GM12878 (cell line): ENCODE data around the gene MYO16. TPM values are rescaled to one million over a fixed set of nuclear protein-coding genes. Genes with fewer than 3 reads are reported as not detected.

ENCODE experiments used
- ATAC-seq: fragments of 200-7000 bp; cut with Tn5 transposase; 3 replicates; pipeline ENCODE4 v1.9.1; 2020; ENCODE audit warnings: mild to moderate bottlenecking, moderate library complexity
- BruUV-seq: library from RNA; stranded (reverse); fragments of 400-500 nt; replicated peaks from 2 replicates; lab custom pipeline; 2021; lab: Mats Ljungman, UMichigan
- CTCF ChIA-PET: fragments of 300-600 bp; sonication (Branson Sonifier 250); formaldehyde crosslinking; extraction: SDS; loops from one replicate; lab custom pipeline; 2021; ENCODE audit warnings: inconsistent platforms; lab: Yijun Ruan, JAX
- POLR2A ChIA-PET: fragments of 350-600 bp; formaldehyde crosslinking; extraction: SDS; loops from one replicate; lab custom pipeline; 2021; ENCODE audit warnings: inconsistent platforms; lab: Charles Lee
- RAD21 ChIA-PET: fragments of 300-600 bp; sonication (Branson Sonifier 250); formaldehyde crosslinking; loops from one replicate; lab custom pipeline; 2023; ENCODE audit warnings: antibody characterized with exemption; ENCODE audit not compliant: unreplicated experiment; lab: Charles Lee
- SMC1A ChIA-PET: fragments of 300-600 bp; sonication (Branson Sonifier 250); formaldehyde crosslinking; loops from one replicate; lab custom pipeline; 2023; ENCODE audit not compliant: unreplicated experiment, uncharacterized antibody; lab: Charles Lee
- DNase-seq: peaks from one replicate; pipeline ENCODE4 v3.0.0-alpha.2; 2011; ENCODE audit warnings: low read depth, low spot score
- FAIRE-seq: peaks from 3 replicates; lab custom pipeline; 2011; peaks lifted over from hg19 to GRCh38; lab: Jason Lieb, UNC
- H2AFZ ChIP-seq: 2 replicates; pipeline ENCODE4 v1.6.0; 2011; ENCODE audit warnings: low read depth, low read length, control low read depth; ENCODE audit not compliant: control insufficient read depth
- H3K27ac ChIP-seq: 2 replicates; pipeline ENCODE4 v1.5.1; 2011; ENCODE audit warnings: control low read depth; ENCODE audit not compliant: control insufficient read depth, insufficient read depth
- H3K27me3 ChIP-seq, 2 experiments: replicated peaks in 1 of 2; 2 replicates each; pipeline versions ENCODE4 v1.6.0 to v1.6.1; 2011; ENCODE audit warnings: low read length in 1 of 2; ENCODE audit not compliant: control insufficient read depth in 2 of 2, insufficient read depth in 2 of 2
- H3K36me3 ChIP-seq, 2 experiments: 2 replicates each; pipeline ENCODE4 v1.5.1; 2011; ENCODE audit warnings: low read length in 1 of 2; ENCODE audit not compliant: control insufficient read depth in 2 of 2, insufficient read depth in 2 of 2
- H3K4me1 ChIP-seq: 2 replicates; pipeline ENCODE4 v1.6.1; 2011; ENCODE audit warnings: mild to moderate bottlenecking, low read length, moderate library complexity, mixed read lengths; ENCODE audit not compliant: control insufficient read depth, insufficient read depth
- H3K4me2 ChIP-seq: 2 replicates; pipeline ENCODE4 v1.6.0; 2011; ENCODE audit warnings: control low read depth; ENCODE audit not compliant: control insufficient read depth, insufficient read depth
- H3K4me3 ChIP-seq: fragments of 200-600 bp; sonication (generic); 2 replicates; pipeline ENCODE4 v1.5.1; 2016
- H3K79me2 ChIP-seq: 2 replicates; pipeline ENCODE4 v1.6.0; 2011; ENCODE audit warnings: low read length; ENCODE audit not compliant: control insufficient read depth, insufficient read depth
- H3K9ac ChIP-seq: 2 replicates; pipeline ENCODE4 v1.8.0; 2011; ENCODE audit warnings: low read length, control low read depth, mixed read lengths; ENCODE audit not compliant: control insufficient read depth, insufficient read depth
- H3K9me3 ChIP-seq: replicated peaks from 3 replicates; pipeline ENCODE4 v1.5.1; 2011; ENCODE audit warnings: mild to moderate bottlenecking, low read length; ENCODE audit not compliant: control insufficient read depth, insufficient read depth
- H4K20me1 ChIP-seq: 2 replicates; pipeline ENCODE4 v1.6.0; 2011; ENCODE audit not compliant: control insufficient read depth, insufficient read depth
- REST ChIP-seq: IDR thresholded peaks from 2 replicates; pipeline ENCODE4 v1.6.1; 2012; ENCODE audit warnings: mild to moderate bottlenecking, low read depth, low read length
- SREBF2 ChIP-seq: IDR thresholded peaks from 2 replicates; pipeline ENCODE4 v1.6.1; 2012; ENCODE audit warnings: mild to moderate bottlenecking, low read length
- WGBS: methylation state at CpG from one replicate; pipeline ENCODE4 v1.1.6; 2016; ENCODE audit warnings: low lambda C conversion rate; ENCODE audit not compliant: insufficient replicate concordance, insufficient coverage; ENCODE audit errors: missing lambda C conversion rate; 5-methylcytosine and 5-hydroxymethylcytosine counted together
- in situ Hi-C: fragments of 300-500 bp; cut with MboI; formaldehyde crosslinking; loops from 9 replicates; pipeline ENCODE4 v1.14.3; 2018; ENCODE audit warnings: mixed read lengths
- intact Hi-C: fragments of 100-400 bp; cut with micrococcal nuclease; formaldehyde crosslinking; loops from one replicate; pipeline ENCODE4 v1.14.2; 2022; ENCODE audit not compliant: unreplicated experiment
- polyA plus RNA-seq, 11 experiments: library from polyadenylated mRNA; depleted of rRNA in 4 of 11; unstranded in 6 of 11; stranded (reverse) in 5 of 11; fragments of >200 nt; fragmentation: Nextera tagmentation in 4 of 11; fragmentation: Illumina TruSeq in 1 of 11; extraction: Ambion mirVana in 4 of 11; extraction: Trizol in 1 of 11; gene quantifications; 1 replicate in 1 of 11; 2 replicates in 10 of 11; pipeline versions ENCODE4 v1.2.1 to v1.2.3, GENCODE V29; 2011 to 2016; ENCODE audit warnings: inconsistent platforms in 2 of 11, missing spikeins in 2 of 11, low read depth in 1 of 11
- total RNA-seq, 4 experiments: library from RNA; depleted of rRNA in 3 of 4; stranded (reverse); fragments of >200 nt in 3 of 4; fragmentation: Illumina TruSeq in 1 of 4; extraction: Trizol in 1 of 4; gene quantifications; 2 replicates each; pipeline versions ENCODE4 v1.2.1 to v1.2.3, GENCODE V29; 2013 to 2021
- TF ChIP-seq, protein P1 (sequence below): fragments of 450-650 bp; IDR thresholded peaks from 2 replicates; pipeline ENCODE4 v1.6.1; 2016; ENCODE audit warnings: mild to moderate bottlenecking, moderate library complexity, borderline replicate concordance

MYO16 gene
- total and polyA plus RNA-seq, 10 of the 15 experiments (the other 5 are each of a cell fraction or from before 2014, with no cell fraction given) = under 0.01 to 1.7 (median 0.05) TPM; not detected in 4

GRCh38 chr13:109072505-109072904, 443.1 kb downstream of the MYO16 start:
- WGBS = 24% methylated on average over 3 of the region's 3 CpGs
- no peaks in the 10 kb centered on the region for H3K4me1 ChIP-seq
- RAD21 ChIA-PET = no interaction called here
- POLR2A ChIA-PET = interaction anchor here (0.7 kb wide), 1 partner anchor 10 kb away, joined by 3 read pairs; no protein-coding TSS in a partner anchor
- no peaks in the 10 kb centered on the region for H3K27me3 ChIP-seq
- in situ Hi-C loops (no loop called here), intact Hi-C loops (no loop called here)
- ATAC-seq (no peak), DNase-seq (no peak), FAIRE-seq (no peak)
- no peak overlapping the region for H3K4me3 ChIP-seq
- no peak overlapping the region for H2AFZ ChIP-seq
- no peak overlapping the region for H3K4me2 ChIP-seq
- TF ChIP-seq SREBF2 = no peak
- TF ChIP-seq, protein P1, sequence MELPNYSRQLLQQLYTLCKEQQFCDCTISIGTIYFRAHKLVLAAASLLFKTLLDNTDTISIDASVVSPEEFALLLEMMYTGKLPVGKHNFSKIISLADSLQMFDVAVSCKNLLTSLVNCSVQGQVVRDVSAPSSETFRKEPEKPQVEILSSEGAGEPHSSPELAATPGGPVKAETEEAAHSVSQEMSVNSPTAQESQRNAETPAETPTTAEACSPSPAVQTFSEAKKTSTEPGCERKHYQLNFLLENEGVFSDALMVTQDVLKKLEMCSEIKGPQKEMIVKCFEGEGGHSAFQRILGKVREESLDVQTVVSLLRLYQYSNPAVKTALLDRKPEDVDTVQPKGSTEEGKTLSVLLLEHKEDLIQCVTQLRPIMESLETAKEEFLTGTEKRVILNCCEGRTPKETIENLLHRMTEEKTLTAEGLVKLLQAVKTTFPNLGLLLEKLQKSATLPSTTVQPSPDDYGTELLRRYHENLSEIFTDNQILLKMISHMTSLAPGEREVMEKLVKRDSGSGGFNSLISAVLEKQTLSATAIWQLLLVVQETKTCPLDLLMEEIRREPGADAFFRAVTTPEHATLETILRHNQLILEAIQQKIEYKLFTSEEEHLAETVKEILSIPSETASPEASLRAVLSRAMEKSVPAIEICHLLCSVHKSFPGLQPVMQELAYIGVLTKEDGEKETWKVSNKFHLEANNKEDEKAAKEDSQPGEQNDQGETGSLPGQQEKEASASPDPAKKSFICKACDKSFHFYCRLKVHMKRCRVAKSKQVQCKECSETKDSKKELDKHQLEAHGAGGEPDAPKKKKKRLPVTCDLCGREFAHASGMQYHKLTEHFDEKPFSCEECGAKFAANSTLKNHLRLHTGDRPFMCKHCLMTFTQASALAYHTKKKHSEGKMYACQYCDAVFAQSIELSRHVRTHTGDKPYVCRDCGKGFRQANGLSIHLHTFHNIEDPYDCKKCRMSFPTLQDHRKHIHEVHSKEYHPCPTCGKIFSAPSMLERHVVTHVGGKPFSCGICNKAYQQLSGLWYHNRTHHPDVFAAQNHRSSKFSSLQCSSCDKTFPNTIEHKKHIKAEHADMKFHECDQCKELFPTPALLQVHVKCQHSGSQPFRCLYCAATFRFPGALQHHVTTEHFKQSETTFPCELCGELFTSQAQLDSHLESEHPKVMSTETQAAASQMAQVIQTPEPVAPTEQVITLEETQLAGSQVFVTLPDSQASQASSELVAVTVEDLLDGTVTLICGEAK = no peak
- TF ChIP-seq REST = no peak
- no peak overlapping the region for H3K9ac ChIP-seq
- BruUV-seq = no TSS peak
- H3K9me3 ChIP-seq = no peaks in the 10 kb centered on the region; the same call in 2 of the 3 replicates
- no peak overlapping the region for H3K27ac ChIP-seq
- no peaks in the 10 kb centered on the region for H3K36me3 ChIP-seq
- SMC1A ChIA-PET = no interaction called here
- H4K20me1 ChIP-seq = no peaks in the 10 kb centered on the region
- CTCF ChIA-PET = no interaction called here
- no peaks in the 10 kb centered on the region for H3K79me2 ChIP-seq
